ENCODE results near the gene NMT2.

DNA sequence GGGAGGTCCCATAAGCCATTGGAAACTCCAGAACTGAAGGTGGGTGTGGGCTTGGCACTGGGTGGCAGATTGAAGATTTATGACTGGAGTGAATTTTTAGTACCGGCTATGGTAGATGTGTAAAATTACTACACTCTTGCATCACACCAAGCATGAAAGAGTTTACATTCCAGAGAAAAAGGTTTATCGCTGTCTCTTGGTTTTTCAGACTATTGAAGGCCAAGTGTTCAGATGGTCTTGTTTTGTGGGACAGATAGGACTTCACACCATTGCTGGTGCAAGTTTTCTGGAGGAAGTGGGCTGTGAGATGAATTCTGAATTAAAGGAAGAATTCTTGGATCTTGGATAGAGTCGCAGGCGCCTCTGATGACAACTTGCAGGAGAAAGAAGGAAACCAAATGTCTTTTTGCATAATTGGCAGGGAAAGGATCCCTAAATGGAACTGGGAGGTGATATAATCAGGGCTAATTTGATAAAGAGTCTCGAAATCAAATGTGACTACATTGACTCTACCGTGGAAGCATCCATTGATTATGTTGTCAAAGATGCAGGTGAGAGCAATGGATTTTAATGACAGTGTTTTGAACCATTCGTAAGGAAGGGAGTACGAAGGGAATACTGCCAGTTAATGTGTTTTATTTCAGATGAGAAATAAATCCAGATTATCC is 14.2 kb upstream of the NMT2 start:
- TF ChIP-seq, protein P1, sequence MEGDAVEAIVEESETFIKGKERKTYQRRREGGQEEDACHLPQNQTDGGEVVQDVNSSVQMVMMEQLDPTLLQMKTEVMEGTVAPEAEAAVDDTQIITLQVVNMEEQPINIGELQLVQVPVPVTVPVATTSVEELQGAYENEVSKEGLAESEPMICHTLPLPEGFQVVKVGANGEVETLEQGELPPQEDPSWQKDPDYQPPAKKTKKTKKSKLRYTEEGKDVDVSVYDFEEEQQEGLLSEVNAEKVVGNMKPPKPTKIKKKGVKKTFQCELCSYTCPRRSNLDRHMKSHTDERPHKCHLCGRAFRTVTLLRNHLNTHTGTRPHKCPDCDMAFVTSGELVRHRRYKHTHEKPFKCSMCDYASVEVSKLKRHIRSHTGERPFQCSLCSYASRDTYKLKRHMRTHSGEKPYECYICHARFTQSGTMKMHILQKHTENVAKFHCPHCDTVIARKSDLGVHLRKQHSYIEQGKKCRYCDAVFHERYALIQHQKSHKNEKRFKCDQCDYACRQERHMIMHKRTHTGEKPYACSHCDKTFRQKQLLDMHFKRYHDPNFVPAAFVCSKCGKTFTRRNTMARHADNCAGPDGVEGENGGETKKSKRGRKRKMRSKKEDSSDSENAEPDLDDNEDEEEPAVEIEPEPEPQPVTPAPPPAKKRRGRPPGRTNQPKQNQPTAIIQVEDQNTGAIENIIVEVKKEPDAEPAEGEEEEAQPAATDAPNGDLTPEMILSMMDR (IDR thresholded peaks at IDR 0.05; ENCODE audit: poor library complexity, severe bottlenecking) = no peak
- TF ChIP-seq EZH2 (IDR thresholded peaks at IDR 0.05; ENCODE audit: borderline replicate concordance, insufficient read depth, low read length, poor library complexity, severe bottlenecking) = no peak
- TF ChIP-seq, protein P2, sequence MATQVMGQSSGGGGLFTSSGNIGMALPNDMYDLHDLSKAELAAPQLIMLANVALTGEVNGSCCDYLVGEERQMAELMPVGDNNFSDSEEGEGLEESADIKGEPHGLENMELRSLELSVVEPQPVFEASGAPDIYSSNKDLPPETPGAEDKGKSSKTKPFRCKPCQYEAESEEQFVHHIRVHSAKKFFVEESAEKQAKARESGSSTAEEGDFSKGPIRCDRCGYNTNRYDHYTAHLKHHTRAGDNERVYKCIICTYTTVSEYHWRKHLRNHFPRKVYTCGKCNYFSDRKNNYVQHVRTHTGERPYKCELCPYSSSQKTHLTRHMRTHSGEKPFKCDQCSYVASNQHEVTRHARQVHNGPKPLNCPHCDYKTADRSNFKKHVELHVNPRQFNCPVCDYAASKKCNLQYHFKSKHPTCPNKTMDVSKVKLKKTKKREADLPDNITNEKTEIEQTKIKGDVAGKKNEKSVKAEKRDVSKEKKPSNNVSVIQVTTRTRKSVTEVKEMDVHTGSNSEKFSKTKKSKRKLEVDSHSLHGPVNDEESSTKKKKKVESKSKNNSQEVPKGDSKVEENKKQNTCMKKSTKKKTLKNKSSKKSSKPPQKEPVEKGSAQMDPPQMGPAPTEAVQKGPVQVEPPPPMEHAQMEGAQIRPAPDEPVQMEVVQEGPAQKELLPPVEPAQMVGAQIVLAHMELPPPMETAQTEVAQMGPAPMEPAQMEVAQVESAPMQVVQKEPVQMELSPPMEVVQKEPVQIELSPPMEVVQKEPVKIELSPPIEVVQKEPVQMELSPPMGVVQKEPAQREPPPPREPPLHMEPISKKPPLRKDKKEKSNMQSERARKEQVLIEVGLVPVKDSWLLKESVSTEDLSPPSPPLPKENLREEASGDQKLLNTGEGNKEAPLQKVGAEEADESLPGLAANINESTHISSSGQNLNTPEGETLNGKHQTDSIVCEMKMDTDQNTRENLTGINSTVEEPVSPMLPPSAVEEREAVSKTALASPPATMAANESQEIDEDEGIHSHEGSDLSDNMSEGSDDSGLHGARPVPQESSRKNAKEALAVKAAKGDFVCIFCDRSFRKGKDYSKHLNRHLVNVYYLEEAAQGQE (IDR thresholded peaks at IDR 0.05; ENCODE audit: borderline replicate concordance) = no peak
- no peak for TF ChIP-seq EP300 (conservative IDR thresholded peaks at IDR 0.05; ENCODE audit: poor library complexity, severe bottlenecking)
- no peak for TF ChIP-seq TAF1 (IDR thresholded peaks at IDR 0.05; ENCODE audit: low read depth)
- TF ChIP-seq POLR2AphosphoS5 (IDR thresholded peaks at IDR 0.05) = no peak
